ELF-1 (cell line): ENCODE measurements around the gene CLDN9.

Experiments
- DNase-seq: peaks from one replicate; pipeline ENCODE4 v3.0.0-alpha.2; 2016; ENCODE audit warnings: low read depth, low spot score

CLDN9 gene, protein sequence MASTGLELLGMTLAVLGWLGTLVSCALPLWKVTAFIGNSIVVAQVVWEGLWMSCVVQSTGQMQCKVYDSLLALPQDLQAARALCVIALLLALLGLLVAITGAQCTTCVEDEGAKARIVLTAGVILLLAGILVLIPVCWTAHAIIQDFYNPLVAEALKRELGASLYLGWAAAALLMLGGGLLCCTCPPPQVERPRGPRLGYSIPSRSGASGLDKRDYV

DNA sequence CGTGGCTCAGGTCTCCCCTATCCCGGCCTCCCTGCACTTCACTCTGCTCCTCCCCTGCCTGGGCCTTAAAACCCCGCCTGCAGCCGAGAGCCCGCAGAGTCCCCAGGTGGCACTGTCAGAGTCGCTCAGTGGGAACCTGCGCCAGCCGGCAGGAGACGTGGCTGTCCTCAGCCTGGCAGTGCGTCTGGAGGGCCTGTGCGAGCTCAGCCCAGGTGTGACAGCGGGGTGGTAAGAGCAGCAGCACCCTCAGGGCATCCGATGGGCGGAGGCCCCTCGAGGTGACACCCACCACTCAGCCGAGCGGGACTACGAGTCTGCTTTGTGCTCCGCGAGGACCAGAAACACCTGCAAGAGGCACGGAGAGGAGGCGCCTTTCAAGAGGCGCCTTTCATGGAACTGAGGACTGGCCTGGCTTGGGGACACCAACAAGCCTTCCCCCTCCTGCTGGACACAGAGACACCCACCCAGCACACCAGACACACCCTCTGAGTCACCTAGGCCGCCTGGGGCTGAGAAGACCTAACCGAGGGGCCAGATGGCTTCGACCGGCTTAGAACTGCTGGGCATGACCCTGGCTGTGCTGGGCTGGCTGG, at the start of gene CLDN9:
Gene CLDN9, plus strand, starts transcription at position 96 of the 593 bp plus-strand sequence. Its CDS starts 440 bp downstream, at position 536.
- DNase-seq = peak; percentile 78

DNA sequence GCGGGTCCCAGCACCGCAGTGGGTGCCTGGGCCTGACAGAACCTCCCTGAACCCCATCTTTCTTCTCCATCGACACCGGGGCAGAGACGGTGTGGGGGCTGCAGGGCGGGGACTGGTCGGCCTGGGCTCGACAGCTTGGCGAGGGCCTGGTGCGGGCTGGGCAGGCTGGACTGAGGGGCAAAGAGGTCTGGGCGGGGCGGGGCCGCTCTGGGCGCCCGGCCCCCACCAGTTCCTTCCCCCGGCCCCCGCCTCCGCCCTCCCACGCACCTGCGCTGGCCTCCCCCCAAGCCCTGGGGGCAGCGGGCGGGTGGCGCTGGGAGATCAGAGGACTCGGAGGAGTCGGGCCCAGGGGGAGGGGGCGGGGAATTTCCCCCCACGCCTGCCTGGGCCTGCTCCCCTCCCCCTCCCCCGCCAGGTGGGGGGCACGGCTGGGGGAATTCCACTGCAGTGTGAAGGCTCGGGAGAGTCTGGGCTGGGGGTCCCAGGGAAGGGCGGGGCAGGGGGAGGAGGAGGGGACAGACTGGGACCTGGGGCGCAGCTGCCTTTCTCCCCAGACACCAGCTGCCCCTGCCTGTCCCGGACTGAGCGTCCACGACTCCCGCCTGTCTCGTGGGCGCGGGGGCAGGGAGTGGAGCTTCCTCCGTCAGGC, 49.5 kb upstream of the CLDN9 start:
- no peak for DNase-seq

GRCh38 chr16:2963723-2964474, 48.8 kb upstream of the CLDN9 start, which contains the start of gene KREMEN2:
Gene KREMEN2 (plus strand): TSS chr16:2964275. CDS start chr16:2964521, 246 bp downstream.
- DNase-seq = peak; percentile 92

GRCh38 chr16:2964475-2965336, 48.0 kb upstream of the CLDN9 start:
- peak; percentile 94 for DNase-seq

DNA sequence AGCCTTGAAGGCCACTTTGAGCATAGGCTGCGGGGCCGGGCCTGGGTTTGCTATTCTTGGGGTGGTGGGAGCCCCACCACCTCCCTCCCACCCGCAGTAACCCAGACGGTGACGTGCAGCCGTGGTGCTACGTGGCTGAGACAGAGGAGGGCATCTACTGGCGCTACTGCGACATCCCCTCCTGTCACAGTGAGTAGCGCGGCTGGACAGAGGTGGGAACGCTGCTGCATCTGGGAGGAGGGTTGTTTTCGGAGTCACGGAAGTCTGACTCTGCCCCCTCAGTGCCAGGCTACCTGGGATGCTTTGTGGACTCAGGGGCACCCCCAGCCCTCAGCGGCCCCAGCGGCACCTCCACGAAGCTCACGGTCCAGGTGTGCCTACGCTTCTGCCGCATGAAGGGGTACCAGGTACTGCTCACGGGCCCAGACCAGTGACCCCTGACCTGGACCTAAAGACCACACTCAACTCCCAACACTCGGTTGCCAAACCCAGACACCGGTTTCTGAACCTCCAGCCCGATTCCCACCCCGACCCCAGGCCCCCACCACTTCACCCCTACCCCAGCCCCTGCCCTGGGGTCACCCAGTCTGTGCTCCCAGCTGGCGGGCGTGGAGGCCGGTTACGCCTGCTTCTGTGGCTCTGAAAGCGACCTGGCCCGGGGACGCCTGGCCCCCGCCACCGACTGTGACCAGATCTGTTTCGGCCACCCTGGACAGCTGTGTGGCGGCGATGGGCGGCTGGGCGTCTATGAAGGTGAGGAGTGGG, 46.5 kb upstream of the CLDN9 start:
- DNase-seq = no peak

DNA sequence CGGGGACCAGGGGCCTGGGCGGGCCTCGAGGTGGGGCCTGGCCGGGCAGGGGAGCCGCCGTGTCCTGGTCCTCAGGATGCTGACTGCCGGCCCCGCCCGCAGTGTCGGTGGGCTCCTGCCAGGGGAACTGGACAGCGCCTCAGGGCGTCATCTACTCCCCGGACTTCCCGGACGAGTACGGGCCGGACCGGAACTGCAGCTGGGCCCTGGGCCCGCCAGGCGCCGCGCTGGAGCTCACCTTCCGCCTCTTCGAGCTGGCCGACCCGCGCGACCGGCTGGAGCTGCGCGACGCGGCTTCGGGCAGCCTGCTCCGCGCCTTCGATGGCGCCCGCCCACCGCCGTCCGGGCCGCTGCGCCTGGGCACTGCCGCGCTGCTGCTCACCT, 45.9 kb upstream of the CLDN9 start:
- no peak for DNase-seq

- no peak for DNase-seq
These were observed 45.5 kb upstream of the CLDN9 start for GRCh38 chr16:2967211-2967631.

DNA sequence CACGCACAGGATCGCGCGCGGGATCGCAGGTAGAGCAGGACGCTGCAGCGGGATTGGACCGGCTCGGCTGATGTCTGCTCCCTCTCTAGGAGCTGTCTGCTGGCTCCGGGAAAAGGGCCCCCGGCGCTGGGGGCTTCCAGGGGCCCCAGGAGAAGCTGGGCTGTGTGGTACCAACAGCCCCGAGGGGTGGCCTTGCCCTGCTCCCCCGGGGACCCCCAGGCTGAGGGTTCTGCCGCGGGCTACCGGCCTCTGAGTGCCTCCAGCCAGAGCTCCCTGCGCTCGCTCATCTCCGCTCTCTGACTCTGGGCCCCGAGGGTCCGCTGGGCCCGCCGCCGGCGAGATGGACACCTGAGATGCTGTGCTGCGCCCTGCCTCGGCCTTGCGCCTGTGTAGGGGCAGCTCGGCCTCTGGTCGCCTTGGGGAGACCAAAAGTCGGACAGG, 45.0 kb upstream of the CLDN9 start:
- no peak for DNase-seq

GRCh38 chr16:2968368-2968737, 44.4 kb upstream of the CLDN9 start:
- no peak for DNase-seq

DNA sequence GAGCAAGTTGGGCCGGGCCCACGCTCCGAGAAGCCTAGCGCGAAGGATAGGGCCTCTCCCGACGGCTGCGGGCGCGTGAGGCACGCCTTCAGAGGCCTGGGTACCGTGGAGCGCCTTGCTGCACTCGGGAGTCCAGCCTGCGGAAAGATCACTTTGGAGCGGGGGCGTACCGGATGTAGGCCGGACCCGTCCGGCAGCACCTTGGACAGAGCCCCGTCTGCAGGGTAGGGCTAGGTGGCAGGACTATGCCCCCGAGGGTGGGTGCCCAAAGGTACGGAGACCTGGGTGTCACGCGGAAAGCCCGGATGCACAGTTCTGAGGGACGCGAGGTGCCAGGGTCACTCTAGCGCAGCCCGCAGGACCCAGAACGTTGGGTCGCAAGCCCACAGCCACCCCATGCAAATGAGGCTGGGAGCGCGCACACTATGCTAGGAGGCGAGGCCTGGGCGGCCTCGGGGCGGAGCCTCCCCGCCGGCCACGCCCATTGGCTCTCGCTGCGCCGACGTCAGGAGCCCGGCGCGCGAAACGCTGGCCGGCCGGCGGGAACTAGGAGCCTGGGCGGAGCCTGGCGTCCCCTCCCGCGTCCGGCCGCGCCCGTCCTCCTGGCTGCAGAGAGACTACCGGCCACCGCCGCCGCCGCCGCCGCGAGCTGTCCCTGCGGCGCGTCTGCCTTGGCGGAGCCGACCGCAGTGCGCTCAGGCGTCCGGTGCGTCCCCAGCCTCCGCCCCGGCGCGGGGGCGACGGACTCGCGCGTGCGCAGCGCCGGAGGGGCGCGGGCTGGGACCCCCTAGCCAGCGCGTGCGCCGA, 43.8 kb upstream of the CLDN9 start, which contains the start of gene PAQR4:
Gene PAQR4, plus strand, starts transcription at position 611 of the 807 bp plus-strand sequence. CDS start 327 bp downstream, outside the sequence.
- DNase-seq = peak; percentile 97

DNA sequence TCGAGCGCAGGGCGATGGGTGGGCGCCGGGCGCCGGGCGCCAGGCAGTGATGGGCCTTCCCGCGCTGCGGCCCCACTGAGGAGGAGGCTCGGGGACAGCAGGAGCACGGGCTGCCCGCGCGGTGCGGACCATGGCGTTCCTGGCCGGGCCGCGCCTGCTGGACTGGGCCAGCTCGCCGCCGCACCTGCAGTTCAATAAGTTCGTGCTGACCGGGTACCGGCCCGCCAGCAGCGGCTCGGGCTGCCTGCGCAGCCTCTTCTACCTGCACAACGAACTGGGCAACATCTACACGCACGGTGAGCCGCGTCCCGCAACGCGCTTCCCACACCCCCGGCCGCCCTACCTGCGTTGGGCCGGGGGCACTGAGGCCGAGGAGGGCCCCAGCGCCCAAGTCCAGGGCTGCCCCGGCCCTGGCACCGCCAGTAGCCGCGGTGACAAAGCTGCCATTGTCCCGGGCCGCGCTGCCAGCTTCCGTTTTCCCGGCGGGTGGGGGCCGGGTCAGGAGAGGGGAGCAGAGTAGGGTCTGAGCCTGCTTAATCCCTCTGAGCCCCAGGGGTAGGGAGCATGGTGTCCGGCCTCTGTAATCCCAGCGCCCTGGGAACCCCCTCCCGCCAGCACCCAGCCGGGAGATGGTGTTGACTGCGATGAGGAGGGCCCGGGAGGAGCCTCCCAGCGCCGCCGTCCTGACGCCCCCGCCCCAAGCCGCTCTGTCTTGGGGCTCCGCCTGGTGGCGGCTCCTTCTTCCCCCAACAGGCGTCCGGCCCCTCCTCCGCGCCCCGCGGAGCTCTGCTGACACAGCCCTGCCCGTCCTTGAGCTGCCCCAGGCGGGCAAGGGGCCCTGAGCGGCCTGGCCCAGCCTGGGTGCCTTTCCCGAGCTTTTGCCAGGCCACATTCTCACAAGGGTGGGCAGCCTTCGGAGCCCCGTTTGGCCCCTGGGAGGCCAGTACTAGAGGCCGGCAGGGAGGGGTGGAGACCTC, 42.9 kb upstream of the CLDN9 start:
- DNase-seq = peak; percentile 84

GRCh38 chr16:2970563-2970962, 42.2 kb upstream of the CLDN9 start:
- no peak for DNase-seq

- no peak for DNase-seq
These were observed 41.4 kb upstream of the CLDN9 start for GRCh38 chr16:2971134-2971984.

DNA sequence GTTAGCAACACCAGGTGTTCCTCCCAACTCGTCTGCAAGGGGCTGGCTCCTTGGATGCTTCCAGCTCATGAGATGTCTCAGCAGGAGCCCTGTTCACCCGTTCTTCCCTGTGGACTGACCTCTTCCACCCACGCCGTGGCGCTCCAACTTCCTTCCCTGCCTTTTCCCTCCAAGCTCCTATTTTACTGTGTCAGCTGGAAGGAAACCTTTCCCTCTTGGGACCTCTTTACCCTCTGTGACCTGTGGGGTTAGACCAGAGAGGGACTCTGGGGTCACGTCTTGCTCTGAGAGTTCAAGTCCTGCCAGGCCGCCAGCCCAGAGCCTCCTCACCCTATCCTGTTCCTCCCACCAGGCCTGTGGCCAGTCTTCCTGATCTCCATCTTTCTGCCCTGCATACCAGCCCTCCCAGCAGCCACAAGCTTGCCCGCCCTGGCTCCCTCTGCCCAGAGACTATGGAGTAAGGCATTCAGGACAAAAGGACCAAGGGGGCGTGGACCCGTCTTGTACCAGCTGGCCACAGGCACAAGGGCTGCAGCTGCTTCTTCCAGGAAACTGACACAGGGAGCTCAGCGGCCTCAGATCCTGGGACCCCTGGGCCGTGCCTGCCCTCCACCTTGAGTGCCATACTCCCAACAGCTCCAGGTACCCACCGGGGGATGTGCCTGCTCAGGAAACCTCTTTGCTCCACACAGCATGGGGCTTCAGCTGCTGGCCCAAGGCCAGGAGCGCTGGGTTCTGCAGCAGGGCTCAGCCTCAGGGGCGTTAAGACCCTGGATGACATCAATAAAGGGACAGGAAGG, 40.5 kb upstream of the CLDN9 start:
- DNase-seq = no peak

DNA sequence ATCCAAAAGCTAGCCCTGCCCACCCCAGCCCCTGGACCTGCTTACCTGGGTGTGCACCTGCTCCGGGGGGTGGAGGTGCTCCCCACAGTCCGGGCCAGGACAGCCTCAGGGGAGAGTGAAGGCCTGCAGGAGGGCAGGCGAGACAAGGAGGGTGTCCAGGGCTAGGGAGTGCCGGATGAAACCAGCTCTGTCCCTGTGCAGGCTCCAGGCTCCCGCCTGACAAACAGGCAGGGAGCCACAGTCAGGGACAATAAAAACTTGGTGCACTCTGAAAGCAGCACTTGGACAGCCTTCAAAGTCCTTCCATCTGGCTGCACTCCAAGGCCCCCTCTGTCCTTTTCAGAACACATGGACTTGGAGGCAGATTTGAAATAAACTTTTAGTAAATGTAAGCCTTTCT, 39.6 kb upstream of the CLDN9 start:
- no peak for DNase-seq

DNA sequence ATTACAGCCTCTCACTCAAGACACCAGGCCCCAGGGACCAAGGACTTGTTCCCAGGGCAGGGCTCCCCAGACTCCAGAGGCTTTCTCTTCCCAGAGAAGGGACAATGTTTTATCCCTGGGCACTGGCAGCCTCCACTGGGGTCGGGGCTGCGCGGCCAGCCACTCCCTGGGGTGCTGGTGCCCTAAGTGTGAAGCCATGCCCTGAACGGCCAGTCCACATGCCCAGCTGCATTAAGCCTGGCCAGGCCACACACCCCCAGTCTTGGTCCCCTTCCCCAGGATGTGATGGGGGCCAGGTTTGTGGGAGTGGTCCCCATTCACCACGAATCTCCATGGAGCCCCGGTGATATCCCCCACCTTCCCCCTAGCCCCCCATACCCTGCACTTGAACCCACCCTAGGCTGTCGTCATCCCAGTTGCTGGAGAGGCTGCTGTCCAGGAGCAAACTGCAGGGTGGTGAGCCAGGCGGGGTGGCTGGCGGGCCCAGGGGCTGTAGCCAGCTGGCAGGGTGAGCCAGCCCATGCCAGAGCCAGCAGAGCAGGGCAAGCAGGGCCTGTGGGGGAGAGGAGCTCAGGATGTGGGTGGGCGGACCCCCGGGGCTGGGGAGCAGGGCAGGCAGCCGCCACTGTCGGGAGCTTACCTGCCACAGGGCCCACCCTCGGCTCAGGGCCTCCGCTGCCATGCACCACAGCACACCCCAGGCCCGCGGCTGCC, 39.0 kb upstream of the CLDN9 start:
- DNase-seq = no peak
